HCEC 1CT (cell line): ENCODE data around the gene RAB17.
"Not testable (repeated sequence)": the region's sequence is repeated elsewhere in the genome, so short reads cannot be mapped to it uniquely, and the experiment has no call there.

ENCODE experiments used
- DNase-seq: peaks from one replicate; pipeline ENCODE4 v3.0.0-alpha.2; 2017

Gene RAB17

GRCh38 chr2:237623428-237624403, 33.2 kb upstream of the RAB17 start:
- DNase-seq, result no peak

GRCh38 chr2:237618449-237618848, 27.9 kb upstream of the RAB17 start:
- DNase-seq, result peak; percentile 83

GRCh38 chr2:237617587-237617982, 27.1 kb upstream of the RAB17 start:
- DNase-seq, result no peak

- DNase-seq, result peak; percentile 88
These were observed 26.4 kb upstream of the RAB17 start for GRCh38 chr2:237616734-237617586.

GRCh38 chr2:237616373-237616733, 25.8 kb upstream of the RAB17 start:
- DNase-seq, result no peak

GRCh38 chr2:237615631-237616249, 25.2 kb upstream of the RAB17 start:
- DNase-seq, result no peak

GRCh38 chr2:237614151-237614720, 23.7 kb upstream of the RAB17 start:
- DNase-seq, result no peak

GRCh38 chr2:237613679-237614078, 23.1 kb upstream of the RAB17 start:
- DNase-seq, result no peak

- DNase-seq, result no peak
These were observed 22.2 kb upstream of the RAB17 start for GRCh38 chr2:237612527-237613357.

- not testable (repeated sequence) for DNase-seq
These were observed 16.0 kb upstream of the RAB17 start for GRCh38 chr2:237606522-237606921.

- peak; percentile 45 for DNase-seq
These were observed 14.4 kb upstream of the RAB17 start for GRCh38 chr2:237604960-237605359.

- no peak for DNase-seq
These were observed 13.9 kb upstream of the RAB17 start for GRCh38 chr2:237604391-237604790.

- peak; percentile 51 for DNase-seq
These were observed 13.3 kb upstream of the RAB17 start for GRCh38 chr2:237603718-237604362.

GRCh38 chr2:237603049-237603717, 12.6 kb upstream of the RAB17 start:
- no peak for DNase-seq

GRCh38 chr2:237602409-237602808, 11.9 kb upstream of the RAB17 start:
- DNase-seq, result no peak

- no peak for DNase-seq
These were observed 11.1 kb upstream of the RAB17 start for GRCh38 chr2:237601453-237602116.

GRCh38 chr2:237600205-237600846, 9.8 kb upstream of the RAB17 start:
- peak; percentile 82 for DNase-seq

GRCh38 chr2:237599465-237600110, 9.1 kb upstream of the RAB17 start:
- no peak for DNase-seq
